HepG2 (cell line): ENCODE results near the gene AGMO. TPM values are rescaled to one million over a fixed set of nuclear protein-coding genes. Genes with fewer than 3 reads are reported as not detected.

ENCODE experiments used
- ATAC-seq: fragments of 200-7000 bp; cut with Tn5 transposase; 3 replicates; pipeline ENCODE4 v1.9.1; 2020; ENCODE audit warnings: mild to moderate bottlenecking, moderate library complexity
- BruUV-seq: library from RNA; stranded (reverse); fragments of 400-500 nt; replicated peaks from 2 replicates; lab custom pipeline; 2021; lab: Mats Ljungman, UMichigan
- CTCF ChIA-PET: fragments of 300-600 bp; formaldehyde crosslinking; extraction: SDS; loops from one replicate; lab custom pipeline; 2021; ENCODE audit warnings: low total read pairs, inconsistent platforms, low intra/inter-chr PET ratio; lab: Yijun Ruan, JAX
- POLR2A ChIA-PET: fragments of 350-600 bp; sonication (Branson Sonifier 250); formaldehyde crosslinking; loops from one replicate; lab custom pipeline; 2020; ENCODE audit warnings: antibody characterized with exemption, inconsistent platforms; lab: Yijun Ruan, JAX
- DNase-seq: peaks from one replicate; pipeline ENCODE4 v3.0.0-alpha.2; 2015; ENCODE audit warnings: low spot score
- FAIRE-seq: peaks from 3 replicates; lab custom pipeline; 2011; peaks lifted over from hg19 to GRCh38; lab: Jason Lieb, UNC
- H2AFZ ChIP-seq: one replicate; pipeline ENCODE4 v1.6.1; 2011; ENCODE audit warnings: low read length, inconsistent platforms
- H3K27ac ChIP-seq: fragments of 300-600 bp; 3 replicates; pipeline ENCODE4 v1.8.0; 2011; ENCODE audit warnings: mixed run types, mild to moderate bottlenecking, mixed read lengths, low read length, inconsistent platforms; ENCODE audit not compliant: insufficient read depth; ENCODE audit errors: extremely low read length
- H3K27me3 ChIP-seq, 2 experiments: fragments of 200-600 bp in 1 of 2; 2 replicates in 1 of 2; 3 replicates in 1 of 2; pipeline versions ENCODE4 v1.6.0 to v1.8.0; 2011; ENCODE audit warnings: low read length in 2 of 2, mild to moderate bottlenecking in 2 of 2, moderate library complexity in 2 of 2, inconsistent platforms in 1 of 2; ENCODE audit not compliant: insufficient read depth in 2 of 2, control insufficient read depth in 1 of 2
- H3K36me3 ChIP-seq, 2 experiments: fragments of 200-600 bp in 1 of 2; replicated peaks in 1 of 2; 2 replicates in 1 of 2; 3 replicates in 1 of 2; pipeline versions ENCODE4 v1.5.1 to v1.8.0; 2011; ENCODE audit warnings: low read length in 2 of 2, inconsistent platforms in 1 of 2; ENCODE audit not compliant: insufficient read depth in 2 of 2, control insufficient read depth in 1 of 2
- H3K4me1 ChIP-seq: 2 replicates; pipeline ENCODE4 v1.5.1; 2012; ENCODE audit warnings: low read length, inconsistent platforms; ENCODE audit not compliant: insufficient read depth
- H3K4me2 ChIP-seq: 2 replicates; pipeline ENCODE4 v1.6.0; 2011; ENCODE audit warnings: low read depth, low read length, inconsistent platforms
- H3K4me3 ChIP-seq, 3 experiments: fragments of 200-600 bp in 1 of 3; sonication (generic), shearing (Covaris generic) in 1 of 3; replicated peaks in 1 of 3; 2 replicates each; pipeline ENCODE4 v1.5.1; 2011 to 2016; ENCODE audit warnings: low read length in 3 of 3, inconsistent platforms in 2 of 3, low read depth in 2 of 3, mild to moderate bottlenecking in 2 of 3, control low read depth in 1 of 3, mixed read lengths in 1 of 3; ENCODE audit not compliant: insufficient read depth in 1 of 3
- H3K79me2 ChIP-seq: one replicate; pipeline ENCODE4 v1.6.1; 2011; ENCODE audit warnings: low read length, inconsistent platforms; ENCODE audit not compliant: insufficient read depth
- H3K9ac ChIP-seq: 2 replicates; pipeline ENCODE4 v1.6.0; 2011; ENCODE audit warnings: mild to moderate bottlenecking, low read depth, low read length, inconsistent platforms; ENCODE audit not compliant: insufficient read depth
- H3K9me3 ChIP-seq: 2 replicates; pipeline ENCODE4 v1.5.1; 2012; ENCODE audit warnings: mild to moderate bottlenecking, low read length
- H4K20me1 ChIP-seq: 2 replicates; pipeline ENCODE4 v1.6.0; 2011; ENCODE audit warnings: inconsistent platforms, mild to moderate bottlenecking, low read length, moderate library complexity; ENCODE audit not compliant: insufficient read depth
- AHR ChIP-seq: IDR thresholded peaks from 2 replicates; pipeline ENCODE4 v1.6.1; 2018; ENCODE audit warnings: missing genetic modification reagents, missing compliant biosample characterization
- FIP1L1 ChIP-seq: fragments of 200-400 bp; formaldehyde crosslinking; IDR thresholded peaks from 2 replicates; pipeline ENCODE4 v1.6.1; 2018; ENCODE audit warnings: low read depth, mild to moderate bottlenecking, low read length, moderate library complexity, borderline replicate concordance; ENCODE audit not compliant: insufficient read depth
- IRX3 ChIP-seq: sonication (generic); formaldehyde crosslinking; IDR thresholded peaks from 2 replicates; pipeline ENCODE4 v1.8.1; 2023; ENCODE audit warnings: mild to moderate bottlenecking, low read depth, missing genetic modification reagents, borderline replicate concordance
- NFRKB ChIP-seq: fragments of 450-650 bp; IDR thresholded peaks from 2 replicates; pipeline ENCODE4 v1.6.1; 2017
- NR2F6 ChIP-seq, 2 experiments: IDR thresholded peaks; 2 replicates each; pipeline ENCODE4 v1.6.1; 2016; ENCODE audit warnings: antibody characterized with exemption in 1 of 2, mild to moderate bottlenecking in 1 of 2
- RAD21 ChIP-seq: fragments of 450-650 bp; formaldehyde crosslinking; IDR thresholded peaks from 2 replicates; pipeline ENCODE4 v1.5.0; 2020; ENCODE audit warnings: mild to moderate bottlenecking
- RAD51 ChIP-seq: fragments of 450-650 bp; IDR thresholded peaks from 2 replicates; pipeline ENCODE4 v1.6.1; 2016; ENCODE audit warnings: borderline replicate concordance
- RXRA ChIP-seq: sonication (generic); formaldehyde crosslinking; IDR thresholded peaks from 2 replicates; pipeline ENCODE4 v1.5.1; 2020; ENCODE audit warnings: missing genetic modification reagents
- SALL2 ChIP-seq: sonication (generic); formaldehyde crosslinking; IDR thresholded peaks from 2 replicates; pipeline ENCODE4 v1.8.1; 2023; ENCODE audit warnings: mild to moderate bottlenecking, missing genetic modification reagents, inconsistent platforms
- ZNF253 ChIP-seq: sonication (generic); formaldehyde crosslinking; IDR thresholded peaks from 2 replicates; pipeline ENCODE4 v1.8.0; 2022; ENCODE audit warnings: mild to moderate bottlenecking, missing genetic modification reagents, borderline replicate concordance
- ZNF414 ChIP-seq: sonication (generic); formaldehyde crosslinking; IDR thresholded peaks from 2 replicates; pipeline ENCODE4 v1.5.0; 2020; ENCODE audit warnings: missing genetic modification reagents
- ZNF572 ChIP-seq: sonication (generic); formaldehyde crosslinking; IDR thresholded peaks from 2 replicates; pipeline ENCODE4 v1.5.1; 2020; ENCODE audit warnings: mild to moderate bottlenecking, missing genetic modification reagents
- ZNF776 ChIP-seq: sonication (generic); formaldehyde crosslinking; IDR thresholded peaks from 2 replicates; pipeline ENCODE4 v1.4.0; 2020; ENCODE audit warnings: mild to moderate bottlenecking, missing genetic modification reagents
- ZNF891 ChIP-seq: sonication (generic); formaldehyde crosslinking; IDR thresholded peaks from 2 replicates; pipeline ENCODE4 v1.5.0; 2020; ENCODE audit warnings: mild to moderate bottlenecking, missing genetic modification reagents
- WGBS: methylation state at CpG from one replicate; pipeline ENCODE4 v1.1.6; 2017; ENCODE audit warnings: low lambda C conversion rate; 5-methylcytosine and 5-hydroxymethylcytosine counted together
- in situ Hi-C: cut with HindIII; loops from 2 replicates; pipeline ENCODE4 v1.10.0; 2017; ENCODE audit warnings: low pct_unique_long_range_greater_than_20kb; ENCODE audit not compliant: extremely low pct_ligation_motif_present
- intact Hi-C: fragments of 100-400 bp; cut with micrococcal nuclease; formaldehyde crosslinking; loops from one replicate; pipeline ENCODE4 v1.10.0; 2022; ENCODE audit not compliant: unreplicated experiment
- polyA plus RNA-seq, 8 experiments: library from polyadenylated mRNA; depleted of rRNA in 3 of 8; stranded (reverse) in 7 of 8; unstranded in 1 of 8; fragments of >200 nt; fragmentation: Illumina TruSeq in 4 of 8; extraction: Trizol in 4 of 8; gene quantifications; 2 replicates each; pipeline versions ENCODE4 v1.2.1 to v1.2.3, GENCODE V29; 2011 to 2016; ENCODE audit warnings: low read depth in 4 of 8, missing spikeins in 1 of 8, mixed read lengths in 1 of 8; ENCODE audit not compliant: insufficient read depth in 1 of 8
- total RNA-seq, 5 experiments: library from RNA; depleted of rRNA; stranded (reverse); fragments of >200 nt; fragmentation: Illumina TruSeq; extraction: Trizol; gene quantifications; 2 replicates each; pipeline ENCODE4 v1.2.3, GENCODE V29; 2016; ENCODE audit warnings: low read depth in 1 of 5

The AGMO gene
- total and polyA plus RNA-seq, 2 of the 13 experiments (the other 11 are each of a cell fraction or from before 2014, with no cell fraction given) = 0.22 to 0.50 TPM

DNA sequence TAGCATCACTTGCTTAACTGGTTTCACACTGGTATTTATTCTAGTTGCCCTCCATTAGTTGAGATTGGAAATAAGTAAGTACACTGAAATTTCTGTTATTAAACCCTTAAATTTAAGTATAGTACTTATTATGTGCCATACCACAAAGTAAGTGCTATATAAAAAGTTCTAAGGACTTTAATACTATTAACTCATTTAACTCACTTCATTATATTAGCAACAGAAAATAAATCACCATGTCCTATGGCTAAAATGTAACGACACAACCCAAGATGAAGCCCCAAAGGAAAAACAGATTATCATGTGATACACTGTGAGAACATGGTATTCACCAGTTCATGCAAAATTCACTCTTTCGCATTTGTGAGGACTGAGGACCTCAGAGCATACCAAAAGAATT is 70.5 kb downstream of the AGMO start:
- H3K9ac ChIP-seq = no peak overlapping the region
- H4K20me1 ChIP-seq = no peaks in the 10 kb centered on the region
- in situ Hi-C loops = no loop called here
- no peak for DNase-seq
- peaks cover 70% of the 10 kb centered on the region for H3K9me3 ChIP-seq
- TF ChIP-seq ZNF891 = no peak
- TF ChIP-seq NFRKB = no peak
- no peak for ATAC-seq
- BruUV-seq = no TSS peak
- no peaks in the 10 kb centered on the region for H3K36me3 ChIP-seq
- H2AFZ ChIP-seq = no peak overlapping the region
- CTCF ChIA-PET = no interaction called here
- H3K79me2 ChIP-seq = no peaks in the 10 kb centered on the region
- no peak for FAIRE-seq
- H3K27me3 ChIP-seq = no peaks in the 10 kb centered on the region
- no peak overlapping the region for H3K4me3 ChIP-seq
- H3K27ac ChIP-seq = no peak overlapping the region
- WGBS = 50% methylated on average over 2 of the region's 2 CpGs
- no peak overlapping the region for H3K4me2 ChIP-seq
- POLR2A ChIA-PET = no interaction called here
- H3K4me1 ChIP-seq = no peaks in the 10 kb centered on the region
- intact Hi-C loops = no loop called here

DNA sequence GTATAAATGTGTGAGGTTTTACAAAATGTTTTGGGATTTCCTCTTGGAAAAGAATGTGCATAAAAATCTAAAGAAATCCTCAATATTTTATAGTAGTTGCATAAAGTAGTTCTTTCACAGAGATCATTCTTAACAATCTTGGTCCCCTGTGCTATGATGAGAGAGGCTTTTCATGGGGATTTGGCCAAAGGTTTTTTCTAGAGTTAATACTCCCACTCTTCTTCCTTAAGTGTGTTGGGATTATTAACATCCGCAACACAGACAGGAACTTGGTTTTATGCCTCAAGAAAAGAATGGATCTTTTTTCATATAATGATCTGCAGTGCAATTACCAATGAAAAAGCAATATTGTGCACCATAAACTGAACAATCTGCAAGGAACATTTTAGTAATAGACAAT is 71.5 kb downstream of the AGMO start:
- intact Hi-C loops (no loop called here), in situ Hi-C loops (no loop called here)
- no peak overlapping the region for H2AFZ ChIP-seq
- no peaks in the 10 kb centered on the region for H3K27me3 ChIP-seq
- FAIRE-seq (no peak), DNase-seq (no peak), ATAC-seq (no peak)
- H3K9me3 ChIP-seq = peaks cover 70% of the 10 kb centered on the region
- no peak for TF ChIP-seq ZNF253 (CRISPR knock-in tag)
- no peak for TF ChIP-seq RXRA
- TF ChIP-seq RAD51 = no peak
- TF ChIP-seq FIP1L1 = no peak
- TF ChIP-seq SALL2 (CRISPR knock-in tag) = no peak
- no peak for TF ChIP-seq ZNF572 (CRISPR knock-in tag)
- TF ChIP-seq RAD21 = no peak
- no peak for TF ChIP-seq AHR (CRISPR knock-in tag)
- no peak for TF ChIP-seq ZNF414 (CRISPR knock-in tag)
- TF ChIP-seq NR2F6 (IDR thresholded peaks at IDR 0.05) = no peak
- TF ChIP-seq NR2F6 (CRISPR knock-in tag; IDR thresholded peaks at IDR 0.05) = no peak
- no peak for TF ChIP-seq IRX3 (CRISPR knock-in tag)
- no peak for TF ChIP-seq ZNF776 (CRISPR knock-in tag)
- no peak overlapping the region for H3K4me2 ChIP-seq
- no peaks in the 10 kb centered on the region for H3K36me3 ChIP-seq
- BruUV-seq = no TSS peak
- H3K9ac ChIP-seq = no peak overlapping the region
- no peaks in the 10 kb centered on the region for H3K4me1 ChIP-seq
- H3K79me2 ChIP-seq = no peaks in the 10 kb centered on the region
- H4K20me1 ChIP-seq = no peaks in the 10 kb centered on the region
- no peak overlapping the region for H3K4me3 ChIP-seq
- H3K27ac ChIP-seq = no peak overlapping the region
- ChIA-PET POLR2A (no interaction called here), CTCF (no interaction called here)
- 86% methylated on average over 1 of the region's 1 CpG for WGBS
